Skin epidermis (tissue), 12 donors: ENCODE data around the gene DUXB.

ENCODE experiments used
- H3K27ac ChIP-seq, 21 experiments: fragments of 200-600 bp; sonication (generic) in 11 of 21; one replicate each; pipeline ENCODE4 v1.5.0; 2020; ENCODE audit warnings: mild to moderate bottlenecking in 3 of 21, inconsistent platforms in 2 of 21, moderate library complexity in 2 of 21
- H3K4me3 ChIP-seq, 7 experiments: fragments of 200-600 bp; sonication (generic) in 2 of 7; one replicate each; pipeline ENCODE4 v1.5.0; 2020; ENCODE audit warnings: inconsistent platforms in 2 of 7, mild to moderate bottlenecking in 2 of 7, moderate library complexity in 1 of 7

The DUXB gene

GRCh38 chr16:75701361-75701760 lies at the start of gene DUXB:
Gene DUXB, minus strand, starts transcription at chr16:75701461. Its CDS starts 43 bp downstream, at chr16:75701418.
- Histone ChIP-seq H3K4me3 (no peak within 1 kb of the TSS), H3K27ac (no peak within 1 kb of the TSS)

GRCh38 chr16:75750528-75750927 lies 49.3 kb upstream of the DUXB start:
- Histone ChIP-seq H3K27ac (no peak overlapping the region), H3K4me3 (no peak overlapping the region)

GRCh38 chr16:75746359-75746758 lies 45.1 kb upstream of the DUXB start:
- H3K4me3 ChIP-seq, result no peak overlapping the region
- no peak overlapping the region for H3K27ac ChIP-seq

GRCh38 chr16:75745823-75746222 lies 44.6 kb upstream of the DUXB start:
- Histone ChIP-seq H3K27ac (no peak overlapping the region), H3K4me3 (no peak overlapping the region)

GRCh38 chr16:75745242-75745641 lies 44.0 kb upstream of the DUXB start:
- H3K4me3 ChIP-seq, result no peak overlapping the region
- no peak overlapping the region for H3K27ac ChIP-seq

- no peak overlapping the region for H3K27ac ChIP-seq
Measured at GRCh38 chr16:75742424-75743047, 41.3 kb upstream of the DUXB start.

GRCh38 chr16:75733305-75734211 lies 32.3 kb upstream of the DUXB start:
- Histone ChIP-seq H3K4me3 (no peak overlapping the region), H3K27ac (peak overlapping the region in 8 of 21 experiments; percentile 0 to 60 (median 46))

More at GRCh38 chr16:75742424-75743047, 41.3 kb upstream of the DUXB start:
- H3K4me3 ChIP-seq, result no peak overlapping the region

- peak overlapping the region in 7 of 21 experiments; percentile 15 to 57 (median 36) for H3K27ac ChIP-seq
- no peak overlapping the region for H3K4me3 ChIP-seq
Measured at GRCh38 chr16:75732871-75733270, 31.6 kb upstream of the DUXB start.

- H3K4me3 ChIP-seq, result no peak overlapping the region
- no peak overlapping the region for H3K27ac ChIP-seq
Measured at GRCh38 chr16:75727221-75727620, 26.0 kb upstream of the DUXB start.

- H3K27ac ChIP-seq, result no peak within 1 kb of the TSS
- H3K4me3 ChIP-seq, result no peak within 1 kb of the TSS
Measured at GRCh38 chr16:75726390-75726789, 25.1 kb upstream of the DUXB start, which contains the start of gene CPHXL. Gene CPHXL, minus strand, starts transcription at chr16:75726490. Its CDS starts 48 bp downstream, at chr16:75726442.

GRCh38 chr16:75718452-75718851 lies 17.2 kb upstream of the DUXB start:
- Histone ChIP-seq H3K27ac (no peak overlapping the region), H3K4me3 (no peak overlapping the region)

GRCh38 chr16:75714661-75715060 lies 13.4 kb upstream of the DUXB start:
- no peak overlapping the region for H3K4me3 ChIP-seq
- no peak overlapping the region for H3K27ac ChIP-seq

- Histone ChIP-seq H3K27ac (no peak overlapping the region), H3K4me3 (no peak overlapping the region)
Measured at GRCh38 chr16:75710344-75710743, 9.1 kb upstream of the DUXB start.

GRCh38 chr16:75703306-75703705 lies 2.0 kb upstream of the DUXB start:
- H3K27ac ChIP-seq, result no peak overlapping the region
- H3K4me3 ChIP-seq, result no peak overlapping the region

GRCh38 chr16:75702242-75702641 lies 981 bp upstream of the DUXB start:
- no peak overlapping the region for H3K4me3 ChIP-seq
- no peak overlapping the region for H3K27ac ChIP-seq

- Histone ChIP-seq H3K4me3 (no peak overlapping the region), H3K27ac (no peak overlapping the region)
Measured at GRCh38 chr16:75697571-75697970, 3.7 kb downstream of the DUXB start.

GRCh38 chr16:75695708-75696107 lies 5.6 kb downstream of the DUXB start:
- Histone ChIP-seq H3K4me3 (no peak overlapping the region), H3K27ac (no peak overlapping the region)

- Histone ChIP-seq H3K27ac (no peak overlapping the region), H3K4me3 (no peak overlapping the region)
Measured at GRCh38 chr16:75687361-75687760, 13.9 kb downstream of the DUXB start.

- no peak overlapping the region for H3K4me3 ChIP-seq
- H3K27ac ChIP-seq, result no peak overlapping the region
Measured at GRCh38 chr16:75682308-75682707, 19.0 kb downstream of the DUXB start.

- Histone ChIP-seq H3K27ac (no peak overlapping the region), H3K4me3 (no peak overlapping the region)
Measured at GRCh38 chr16:75679366-75679765, 21.9 kb downstream of the DUXB start.

GRCh38 chr16:75676909-75677308 lies 24.4 kb downstream of the DUXB start, which contains the start of gene CPHXL2:
Gene CPHXL2, minus strand, starts transcription at chr16:75677009. Its CDS starts 10 bp downstream, at chr16:75676999.
- H3K4me3 ChIP-seq, result no peak within 1 kb of the TSS
- H3K27ac ChIP-seq, result no peak within 1 kb of the TSS
